HL-60/S4 treated with retinoic acid at 250 ng/mL for 4 days and 3 days (cell line): ENCODE measurements around the gene FGD5.

ENCODE experiments used
- in situ Hi-C: fragments of 300-500 bp; cut with MboI; formaldehyde crosslinking; loops from 2 replicates; pipeline ENCODE4 v1.7.0; 2022; ENCODE audit warnings: low sequenced_read_pairs

The FGD5 gene

GRCh38 chr3:14870783-14871060 lies 52.0 kb downstream of the FGD5 start:
- in situ Hi-C loops = no loop called here

GRCh38 chr3:14871456-14872200 lies 52.9 kb downstream of the FGD5 start:
- in situ Hi-C loops = no loop called here

GRCh38 chr3:14872706-14873105 lies 53.9 kb downstream of the FGD5 start:
- in situ Hi-C loops = no loop called here

GRCh38 chr3:14874784-14875183 lies 56.0 kb downstream of the FGD5 start:
- in situ Hi-C loops = no loop called here

- in situ Hi-C loops = no loop called here
Observed at GRCh38 chr3:14875411-14876175, 56.8 kb downstream of the FGD5 start.

- in situ Hi-C loops = no loop called here
Observed at GRCh38 chr3:14876921-14877333, 58.2 kb downstream of the FGD5 start.

- in situ Hi-C loops = no loop called here
Observed at GRCh38 chr3:14877469-14877868, 58.7 kb downstream of the FGD5 start.

- in situ Hi-C loops = no loop called here
Observed at GRCh38 chr3:14879211-14879874, 60.6 kb downstream of the FGD5 start.

GRCh38 chr3:14880447-14881106 lies 61.8 kb downstream of the FGD5 start:
- in situ Hi-C loops = no loop called here

GRCh38 chr3:14883226-14883625 lies 64.5 kb downstream of the FGD5 start:
- in situ Hi-C loops = no loop called here

GRCh38 chr3:14884665-14885064 lies 65.9 kb downstream of the FGD5 start:
- in situ Hi-C loops = no loop called here

- in situ Hi-C loops = no loop called here
Observed at GRCh38 chr3:14885307-14885706, 66.5 kb downstream of the FGD5 start.

GRCh38 chr3:14886101-14886500 lies 67.3 kb downstream of the FGD5 start:
- in situ Hi-C loops = no loop called here

GRCh38 chr3:14889205-14889604 lies 70.4 kb downstream of the FGD5 start:
- in situ Hi-C loops = no loop called here

- in situ Hi-C loops = no loop called here
Observed at GRCh38 chr3:14889943-14890342, 71.2 kb downstream of the FGD5 start.

- in situ Hi-C loops = no loop called here
Observed at GRCh38 chr3:14890476-14890875, 71.7 kb downstream of the FGD5 start.

- in situ Hi-C loops = no loop called here
Observed at GRCh38 chr3:14891135-14892132, 72.7 kb downstream of the FGD5 start.

GRCh38 chr3:14892226-14892625 lies 73.5 kb downstream of the FGD5 start:
- in situ Hi-C loops = no loop called here

- in situ Hi-C loops = no loop called here
Observed at GRCh38 chr3:14894085-14894484, 75.3 kb downstream of the FGD5 start.

GRCh38 chr3:14897266-14897665 lies 78.5 kb downstream of the FGD5 start:
- in situ Hi-C loops = no loop called here
